MM.1S (cell line): ENCODE data around the gene BRD1.

Source experiments
- EZH2 ChIP-seq: fragments of 300-600 bp; sonication (generic); optimal IDR thresholded peaks from 2 replicates; pipeline ENCODE3; 2017; ENCODE audit warnings: low read depth, mild to moderate bottlenecking, antibody characterized with exemption, low read length, mixed read lengths
- EZH2phosphoT487 ChIP-seq: fragments of 300-600 bp; sonication (generic); IDR thresholded peaks from 2 replicates; pipeline ENCODE4 v1.6.1; 2018; ENCODE audit warnings: antibody characterized with exemption, low read length
- TF ChIP-seq, protein P1 (sequence below): fragments of 300-600 bp; sonication (generic); IDR thresholded peaks from 2 replicates; pipeline ENCODE4 v1.5.1; 2016; ENCODE audit warnings: antibody characterized with exemption, low read length, mixed read lengths

DNA sequence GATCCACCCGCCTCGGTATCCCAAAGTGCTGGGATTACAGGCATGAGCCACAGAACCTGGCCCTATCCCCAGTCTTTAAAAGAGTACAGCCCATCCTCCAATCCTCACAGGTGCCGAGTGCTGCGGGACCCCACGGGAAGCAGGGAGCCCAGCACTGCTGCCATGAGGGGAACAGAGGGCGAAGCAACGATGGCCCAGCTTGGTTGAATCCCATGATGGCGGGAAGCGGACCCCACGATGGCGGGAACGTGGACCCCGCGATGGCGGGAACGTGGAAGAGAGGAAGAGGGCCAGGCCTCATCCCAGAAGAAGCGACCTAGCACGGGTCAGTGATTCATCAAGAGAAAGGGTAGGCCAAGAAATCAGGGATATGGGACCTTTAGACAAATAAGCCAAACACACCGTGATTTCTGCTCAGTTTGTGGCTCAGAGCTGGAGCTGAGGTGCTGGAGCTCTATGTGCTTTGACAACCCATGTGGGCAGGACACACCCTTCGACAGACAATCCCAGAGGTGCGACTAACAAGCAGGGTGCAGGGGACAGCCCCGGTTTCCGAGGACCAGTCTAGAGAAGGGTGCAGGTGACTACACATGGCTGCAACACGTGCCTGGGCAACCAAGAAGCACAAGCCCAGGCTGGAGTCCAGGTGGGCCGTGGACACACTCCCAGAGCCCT, 30.9 kb downstream of the BRD1 start:
- TF ChIP-seq, protein P1, sequence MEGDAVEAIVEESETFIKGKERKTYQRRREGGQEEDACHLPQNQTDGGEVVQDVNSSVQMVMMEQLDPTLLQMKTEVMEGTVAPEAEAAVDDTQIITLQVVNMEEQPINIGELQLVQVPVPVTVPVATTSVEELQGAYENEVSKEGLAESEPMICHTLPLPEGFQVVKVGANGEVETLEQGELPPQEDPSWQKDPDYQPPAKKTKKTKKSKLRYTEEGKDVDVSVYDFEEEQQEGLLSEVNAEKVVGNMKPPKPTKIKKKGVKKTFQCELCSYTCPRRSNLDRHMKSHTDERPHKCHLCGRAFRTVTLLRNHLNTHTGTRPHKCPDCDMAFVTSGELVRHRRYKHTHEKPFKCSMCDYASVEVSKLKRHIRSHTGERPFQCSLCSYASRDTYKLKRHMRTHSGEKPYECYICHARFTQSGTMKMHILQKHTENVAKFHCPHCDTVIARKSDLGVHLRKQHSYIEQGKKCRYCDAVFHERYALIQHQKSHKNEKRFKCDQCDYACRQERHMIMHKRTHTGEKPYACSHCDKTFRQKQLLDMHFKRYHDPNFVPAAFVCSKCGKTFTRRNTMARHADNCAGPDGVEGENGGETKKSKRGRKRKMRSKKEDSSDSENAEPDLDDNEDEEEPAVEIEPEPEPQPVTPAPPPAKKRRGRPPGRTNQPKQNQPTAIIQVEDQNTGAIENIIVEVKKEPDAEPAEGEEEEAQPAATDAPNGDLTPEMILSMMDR, result no peak
- TF ChIP-seq EZH2, result no peak
- TF ChIP-seq EZH2phosphoT487, result no peak
